Brain microvascular endothelial cell (primary cell): Measurements from ENCODE around the gene AFMID.
"Not testable (repeated sequence)": the region's sequence is repeated elsewhere in the genome, so short reads cannot be mapped to it uniquely, and the experiment has no call there.

Source experiments
- DNase-seq: peaks from one replicate; pipeline ENCODE4 v3.0.0-alpha.2; 2020
- H3K27ac ChIP-seq: fragments of 250-450 bp; sonication (Bioruptor Pico); 2 replicates; pipeline ENCODE4 v1.5.1; 2020; ENCODE audit warnings: mild to moderate bottlenecking, moderate library complexity
- H3K27me3 ChIP-seq: fragments of 250-450 bp; sonication (Bioruptor Pico); replicated peaks from 2 replicates; pipeline ENCODE4 v1.5.1; 2020; ENCODE audit warnings: mild to moderate bottlenecking
- H3K36me3 ChIP-seq: fragments of 250-450 bp; sonication (Bioruptor Pico); replicated peaks from 2 replicates; pipeline ENCODE4 v1.5.1; 2020; ENCODE audit warnings: mild to moderate bottlenecking
- H3K4me3 ChIP-seq: 2 replicates; pipeline ENCODE4 v1.5.1; 2011; ENCODE audit warnings: low read depth, mild to moderate bottlenecking, control low read depth, low read length, moderate library complexity
- in situ Hi-C: cut with HindIII; loops from 2 replicates; pipeline ENCODE4 v1.10.0; 2017; ENCODE audit warnings: low sequenced_read_pairs, low pct_ligation_motif_present
- TF ChIP-seq, protein P1 (sequence below): IDR thresholded peaks from 2 replicates; pipeline ENCODE4 v1.5.1; 2011; ENCODE audit warnings: low read depth, mild to moderate bottlenecking, moderate library complexity, low read length, control low read depth, inconsistent platforms; ENCODE audit errors: missing control alignments

Gene AFMID

DNA sequence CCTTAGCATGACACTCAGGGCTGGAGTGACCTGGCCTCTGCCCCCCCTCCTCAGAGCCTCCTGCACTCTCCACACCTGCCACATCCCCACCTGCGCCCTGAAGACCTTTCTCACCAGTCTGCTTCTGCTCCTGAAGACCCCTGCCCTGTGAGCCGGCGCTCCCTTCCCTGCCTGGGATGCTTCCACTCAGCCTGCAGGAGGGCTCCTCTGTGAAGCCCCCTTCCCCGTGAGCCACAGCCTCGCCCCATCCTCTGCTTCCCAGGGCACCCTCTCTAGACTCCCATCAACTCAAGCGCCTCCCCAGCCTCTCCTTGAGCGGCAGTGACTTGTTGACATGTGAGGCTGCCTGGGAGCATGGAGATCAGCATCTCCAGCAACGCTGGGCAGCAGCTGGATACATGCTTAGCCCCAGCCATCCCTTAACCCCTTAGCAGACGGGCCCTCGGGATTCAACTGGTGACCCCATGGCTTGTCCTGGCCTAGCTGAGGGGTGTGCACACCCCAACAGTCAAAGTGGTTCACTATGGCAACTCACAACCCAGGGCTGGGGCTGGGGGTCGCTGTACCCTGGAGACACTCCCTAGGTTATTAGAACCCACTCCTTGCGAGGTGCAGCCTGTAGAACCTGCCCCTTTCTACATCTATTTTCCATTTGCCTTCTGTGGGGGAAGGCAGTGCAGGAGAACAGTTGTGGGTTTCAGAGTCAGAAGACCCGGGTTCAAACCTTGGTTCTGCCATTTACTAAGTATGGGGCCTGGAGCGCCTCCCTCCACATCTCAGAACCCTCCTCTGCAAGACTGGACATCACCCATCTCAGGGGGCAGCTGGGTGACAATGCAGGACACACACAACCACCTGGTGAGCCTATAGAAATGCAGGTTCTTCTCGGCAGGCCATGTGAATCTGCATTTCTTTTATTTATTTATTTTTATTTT is 65.8 kb downstream of the AFMID start:
- Histone ChIP-seq H3K4me3 (no peak overlapping the region), H3K27ac (no peak overlapping the region), H3K36me3 (no peaks in the 10 kb centered on the region), H3K27me3 (no peaks in the 10 kb centered on the region)
- TF ChIP-seq, protein P1, sequence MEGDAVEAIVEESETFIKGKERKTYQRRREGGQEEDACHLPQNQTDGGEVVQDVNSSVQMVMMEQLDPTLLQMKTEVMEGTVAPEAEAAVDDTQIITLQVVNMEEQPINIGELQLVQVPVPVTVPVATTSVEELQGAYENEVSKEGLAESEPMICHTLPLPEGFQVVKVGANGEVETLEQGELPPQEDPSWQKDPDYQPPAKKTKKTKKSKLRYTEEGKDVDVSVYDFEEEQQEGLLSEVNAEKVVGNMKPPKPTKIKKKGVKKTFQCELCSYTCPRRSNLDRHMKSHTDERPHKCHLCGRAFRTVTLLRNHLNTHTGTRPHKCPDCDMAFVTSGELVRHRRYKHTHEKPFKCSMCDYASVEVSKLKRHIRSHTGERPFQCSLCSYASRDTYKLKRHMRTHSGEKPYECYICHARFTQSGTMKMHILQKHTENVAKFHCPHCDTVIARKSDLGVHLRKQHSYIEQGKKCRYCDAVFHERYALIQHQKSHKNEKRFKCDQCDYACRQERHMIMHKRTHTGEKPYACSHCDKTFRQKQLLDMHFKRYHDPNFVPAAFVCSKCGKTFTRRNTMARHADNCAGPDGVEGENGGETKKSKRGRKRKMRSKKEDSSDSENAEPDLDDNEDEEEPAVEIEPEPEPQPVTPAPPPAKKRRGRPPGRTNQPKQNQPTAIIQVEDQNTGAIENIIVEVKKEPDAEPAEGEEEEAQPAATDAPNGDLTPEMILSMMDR = no peak
- in situ Hi-C loops = no loop called here
- no peak for DNase-seq

DNA sequence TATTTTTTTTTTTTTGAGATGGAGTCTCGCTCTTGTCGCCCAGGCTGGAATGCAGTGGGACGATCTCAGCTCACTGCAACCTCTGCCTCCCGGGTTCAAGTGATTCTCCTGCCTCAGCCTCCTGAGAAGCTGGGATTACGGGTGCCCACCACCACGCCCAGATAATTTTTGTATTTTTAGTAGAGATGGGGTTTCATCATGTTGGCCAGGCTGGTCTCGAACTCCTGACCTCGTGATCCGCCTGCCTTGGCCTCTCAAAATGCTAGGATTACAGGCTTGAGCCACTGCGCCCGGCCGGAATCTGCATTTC is 66.4 kb downstream of the AFMID start:
- DNase-seq, in situ Hi-C loops, H3K27ac ChIP-seq, H3K27me3 ChIP-seq, H3K36me3 ChIP-seq: not testable (repeated sequence)
- H3K4me3 ChIP-seq = peak overlapping the region; percentile 82

DNA sequence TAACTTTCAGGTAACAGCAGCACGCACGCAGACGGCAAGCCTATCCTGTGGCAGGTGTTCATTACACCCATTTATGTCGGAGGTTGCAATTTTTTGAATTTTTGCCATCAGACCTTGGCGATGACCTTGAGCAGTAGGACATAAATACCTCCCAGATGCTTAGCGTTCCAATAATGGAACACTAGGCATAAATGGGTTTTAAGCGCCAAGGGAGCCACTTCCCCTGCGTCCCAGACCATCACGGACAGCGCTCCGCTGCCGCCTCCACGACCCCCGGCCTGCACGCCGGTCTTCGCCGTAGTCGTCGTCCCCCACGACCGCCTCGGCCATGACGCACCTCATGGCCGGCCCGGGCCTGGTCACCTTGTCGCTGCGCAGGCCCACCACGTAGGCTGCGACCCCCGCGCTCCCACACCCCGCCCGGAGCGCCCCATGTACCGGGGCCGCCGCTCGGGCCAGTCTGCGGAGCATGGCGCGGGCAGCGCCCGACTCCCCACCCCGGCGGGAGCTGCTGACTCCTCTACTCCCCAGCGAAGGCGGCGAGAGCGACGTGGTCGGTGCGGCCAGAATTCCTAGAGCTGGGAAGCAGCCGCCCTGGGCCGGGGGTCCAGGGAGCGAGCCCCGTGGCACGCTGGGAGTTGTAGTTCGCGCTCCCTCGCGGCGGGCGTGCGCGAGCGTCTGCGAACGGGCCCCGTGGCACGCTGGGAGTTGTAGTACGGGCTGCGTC is 66.9 kb downstream of the AFMID start:
- TF ChIP-seq, protein P1 = no peak
- in situ Hi-C loops = no loop called here
- DNase-seq = peak; percentile 65
- Histone ChIP-seq H3K36me3 (no peaks in the 10 kb centered on the region), H3K4me3 (peak overlapping the region; percentile 82), H3K27me3 (no peaks in the 10 kb centered on the region), H3K27ac (peak overlapping the region; percentile 55)

DNA sequence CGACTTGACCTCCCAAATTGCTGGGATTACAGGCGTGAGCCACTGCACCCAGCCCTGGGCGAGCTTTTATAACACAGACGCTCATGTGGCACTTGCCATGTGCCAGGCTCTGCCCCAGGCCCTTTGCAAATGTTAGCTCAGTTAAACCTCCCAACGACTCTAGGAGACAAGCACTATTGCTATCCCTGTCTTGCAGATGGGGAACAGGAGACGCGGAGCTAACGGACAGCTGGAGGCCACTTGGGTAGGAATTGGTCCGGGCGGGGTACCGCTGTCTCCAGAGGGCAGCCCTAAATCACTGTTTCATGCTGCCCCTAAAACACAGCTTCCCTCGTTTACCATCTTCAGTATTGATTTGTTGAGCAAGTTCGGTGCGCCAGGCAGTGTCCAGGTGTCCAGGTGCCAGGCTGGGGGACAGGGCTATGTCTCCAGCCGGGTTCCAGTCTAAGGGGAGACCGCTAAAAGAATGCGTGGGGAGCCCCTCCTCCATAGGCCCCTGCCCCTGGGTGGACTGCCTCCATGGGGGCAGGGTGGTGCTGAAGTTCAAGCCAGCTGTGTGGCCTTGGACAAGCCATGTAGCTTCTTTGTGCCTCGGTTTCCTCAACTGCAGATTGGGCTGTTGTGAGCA is 68.0 kb downstream of the AFMID start:
- in situ Hi-C loops = no loop called here
- no peak overlapping the region for H3K4me3 ChIP-seq
- H3K27ac ChIP-seq = no peak overlapping the region
- DNase-seq = no peak
- no peaks in the 10 kb centered on the region for H3K27me3 ChIP-seq
- no peaks in the 10 kb centered on the region for H3K36me3 ChIP-seq
- TF ChIP-seq, protein P1 = no peak

DNA sequence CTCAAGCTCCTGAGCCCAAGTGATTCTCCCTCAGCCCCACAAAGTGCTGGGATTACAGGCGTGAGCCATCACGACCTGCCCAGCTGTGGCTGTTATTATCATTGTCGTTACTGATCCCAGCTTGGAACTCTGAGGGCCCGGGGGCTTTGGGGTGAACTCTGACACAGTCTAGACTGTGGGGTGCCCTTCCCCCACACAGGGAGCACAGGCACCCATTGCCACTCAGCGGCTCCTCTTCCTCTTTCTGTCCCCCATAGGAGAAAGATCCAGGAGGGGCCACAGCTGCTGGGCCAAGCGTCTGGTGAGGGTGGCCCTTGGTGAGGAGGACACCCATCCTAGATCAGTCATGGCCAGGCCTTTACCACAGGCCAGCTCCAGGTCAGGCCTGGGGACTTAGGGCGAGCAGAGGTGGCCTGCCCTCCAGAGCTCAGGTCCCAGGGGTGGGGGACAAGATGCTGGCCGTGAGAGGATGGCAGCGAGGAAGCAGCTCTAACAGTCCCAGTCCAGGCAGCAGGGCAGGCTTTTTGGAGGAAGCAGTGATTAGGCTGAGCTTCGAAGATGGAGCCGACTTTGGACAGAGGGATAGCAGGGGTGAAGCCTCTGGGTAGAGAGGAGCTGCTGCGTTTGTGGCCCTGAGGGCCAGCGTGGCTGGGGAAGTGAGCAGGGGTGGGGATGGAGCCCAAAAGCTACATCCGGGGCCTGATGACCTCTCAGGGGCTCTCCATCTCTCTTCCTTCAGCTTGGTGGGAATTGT is 69.0 kb downstream of the AFMID start:
- Histone ChIP-seq H3K36me3 (no peaks in the 10 kb centered on the region), H3K4me3 (no peak overlapping the region), H3K27me3 (no peaks in the 10 kb centered on the region), H3K27ac (no peak overlapping the region)
- in situ Hi-C loops = no loop called here
- no peak for DNase-seq
- TF ChIP-seq, protein P1 = no peak
